Embryonic facial prominence (tissue), 1 donor: ENCODE data around the gene CHN1.

Source experiments
- DNase-seq: peaks from one replicate; pipeline ENCODE4 v3.0.0-alpha.2; 2016; ENCODE audit errors: extremely low spot score

The CHN1 gene

DNA sequence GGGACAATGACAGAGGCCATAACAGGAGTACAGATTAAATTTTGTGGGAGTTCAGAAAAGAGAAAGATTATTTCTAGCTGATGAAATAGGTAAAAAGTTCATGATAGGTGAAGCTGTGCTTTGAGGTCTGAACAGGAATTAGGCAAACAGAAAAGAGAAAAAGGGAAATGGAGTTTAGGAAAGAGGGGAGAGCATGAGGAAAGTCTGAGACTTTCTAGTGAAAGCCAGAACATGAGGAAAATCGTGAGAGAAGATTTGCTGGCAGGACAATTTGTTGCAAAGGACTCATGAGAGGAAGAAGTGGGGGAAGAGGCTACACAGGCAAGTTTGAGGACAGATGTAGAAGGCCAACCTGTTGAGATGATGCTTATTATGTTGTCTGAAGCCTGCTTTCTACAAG is 6.3 kb upstream of the CHN1 start:
- DNase-seq, result no peak

DNA sequence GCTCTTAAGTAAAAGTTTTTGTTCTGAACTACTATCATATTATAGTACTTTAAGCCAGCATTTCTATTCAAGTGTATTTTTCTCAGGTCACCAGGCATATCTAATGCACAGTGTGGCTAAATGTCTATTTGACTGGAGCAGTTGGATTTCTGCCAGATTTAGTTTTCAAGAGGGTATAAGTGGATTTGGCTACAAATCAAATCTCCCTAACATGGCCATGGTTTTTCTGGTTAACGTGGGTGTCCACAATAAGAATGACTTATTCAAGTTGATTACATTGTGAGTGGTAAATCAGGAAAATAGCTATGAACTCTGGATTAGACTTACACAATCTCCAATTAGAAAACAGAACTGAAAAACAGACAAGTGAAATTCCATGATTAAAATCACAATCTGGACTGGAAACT is 5.7 kb upstream of the CHN1 start:
- DNase-seq, result no peak

DNA sequence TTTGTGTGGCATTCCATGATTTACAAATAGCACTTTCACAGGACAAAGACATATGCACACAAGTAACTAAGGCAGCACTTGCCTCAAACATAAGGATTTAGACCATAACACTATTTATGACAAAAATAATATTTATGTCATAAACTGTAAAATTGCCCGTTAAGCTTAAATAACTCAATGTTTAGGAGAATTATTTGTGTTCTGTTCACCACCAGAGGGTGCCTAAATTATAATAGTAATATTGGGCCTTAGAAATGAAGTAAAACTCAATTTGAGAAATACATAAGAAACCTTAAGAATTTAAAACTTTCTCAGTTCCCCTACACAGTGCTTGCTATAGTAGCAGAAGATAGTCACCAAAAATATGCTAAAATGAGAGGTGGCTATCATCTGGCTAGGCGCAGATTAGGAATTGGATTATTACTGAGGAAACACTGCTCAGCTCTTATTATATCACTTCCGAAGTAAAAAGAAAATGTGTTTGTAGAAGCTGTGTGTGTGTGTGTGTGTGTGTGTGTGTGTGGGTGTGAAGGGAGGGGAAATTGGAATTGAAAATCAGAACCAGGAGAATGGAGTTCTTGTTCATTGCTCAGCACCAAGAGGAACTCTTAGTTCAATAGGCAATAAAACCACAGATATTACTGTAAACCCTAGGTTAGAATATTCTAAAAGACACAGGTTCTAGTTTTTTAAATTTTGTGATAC is 4.9 kb upstream of the CHN1 start:
- DNase-seq, result no peak

DNA sequence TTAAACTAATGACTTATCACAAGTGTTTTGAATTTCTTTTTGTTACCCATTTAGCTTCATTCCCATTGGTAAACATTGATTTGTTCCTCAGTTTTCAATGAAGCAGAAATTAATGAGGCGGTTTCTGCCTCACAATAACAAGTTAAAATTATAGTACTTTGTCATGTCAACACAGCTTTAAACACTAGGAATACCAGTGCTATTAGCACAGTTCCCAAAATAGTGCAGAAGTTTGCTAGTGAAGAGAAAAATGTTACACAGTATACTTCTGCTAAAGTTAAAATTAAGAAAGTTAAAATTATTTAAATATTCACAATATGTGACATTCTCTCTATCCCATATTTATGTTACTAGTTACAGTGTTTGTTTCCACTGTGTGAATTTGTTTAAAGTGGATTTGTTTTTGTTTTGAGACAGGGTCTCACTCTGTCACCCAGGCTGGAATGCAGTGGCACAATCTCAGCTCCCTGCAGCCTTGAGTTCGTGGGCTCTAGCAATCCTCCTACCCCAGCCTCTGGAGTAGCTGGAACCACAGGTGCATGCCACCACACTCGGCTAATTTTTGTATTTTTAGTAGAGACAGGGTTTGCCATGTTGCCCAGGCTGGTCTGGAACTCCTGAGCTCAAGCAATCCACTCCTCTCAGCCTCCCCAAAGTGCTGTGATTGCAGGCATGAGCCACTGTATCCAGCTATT is 3.8 kb upstream of the CHN1 start:
- no peak for DNase-seq

DNA sequence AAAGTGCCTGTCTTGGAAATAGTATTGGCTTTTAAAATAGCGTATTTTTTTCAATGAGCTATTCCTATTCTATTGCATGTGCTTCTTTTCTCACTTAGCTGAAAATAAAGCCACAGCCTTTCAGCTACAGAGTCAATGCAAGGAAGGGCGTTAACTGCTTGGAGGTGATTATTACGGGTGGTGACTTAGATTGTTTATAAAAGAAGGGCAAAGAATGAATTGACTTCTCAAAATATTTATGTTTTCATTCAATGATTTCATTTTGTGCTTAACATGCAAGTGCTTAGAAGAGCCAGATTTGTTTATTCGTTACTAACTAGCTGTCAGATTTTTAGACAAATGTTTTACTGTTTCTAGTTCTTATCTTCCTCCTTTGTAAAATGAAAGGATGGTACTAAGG is 2.8 kb upstream of the CHN1 start:
- no peak for DNase-seq

DNA sequence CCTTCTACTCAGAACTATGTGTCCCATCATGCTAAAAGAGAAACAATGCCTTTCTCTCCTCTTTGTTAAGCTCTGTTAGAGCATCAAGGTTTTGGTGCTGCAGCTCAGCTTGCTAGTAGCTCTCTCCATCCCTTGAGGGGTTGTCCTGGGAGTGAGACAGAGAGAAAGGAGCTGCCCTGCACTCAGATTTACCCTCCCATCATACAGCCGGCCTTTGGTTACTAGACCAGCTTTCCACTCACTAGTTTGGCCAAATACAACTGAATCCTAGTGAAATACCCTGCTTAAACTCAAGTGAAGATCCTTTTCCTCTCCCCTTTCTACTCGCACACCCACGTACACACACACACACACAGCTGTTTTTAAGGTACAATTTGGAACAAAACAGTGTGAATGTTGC is 2.3 kb upstream of the CHN1 start:
- DNase-seq, result no peak

DNA sequence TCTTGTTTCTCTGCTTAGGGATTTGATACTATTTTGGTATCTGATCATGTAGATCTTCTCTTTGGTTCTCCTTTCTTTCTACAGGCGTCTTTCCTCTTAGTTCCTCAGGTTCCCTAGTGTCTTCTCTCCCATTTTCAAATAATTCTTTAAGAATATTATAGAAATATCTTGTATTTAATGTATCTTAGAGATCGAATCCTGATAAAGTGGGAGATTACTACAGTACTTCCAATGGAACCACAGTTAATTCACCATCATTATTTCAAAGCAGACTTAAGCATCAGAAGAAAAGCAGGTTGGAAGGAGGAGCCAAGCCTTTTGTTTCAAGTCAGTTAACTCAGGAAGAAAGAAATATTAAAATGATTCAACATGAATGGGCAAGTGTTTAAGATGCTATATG is 1.1 kb upstream of the CHN1 start:
- DNase-seq, result no peak

DNA sequence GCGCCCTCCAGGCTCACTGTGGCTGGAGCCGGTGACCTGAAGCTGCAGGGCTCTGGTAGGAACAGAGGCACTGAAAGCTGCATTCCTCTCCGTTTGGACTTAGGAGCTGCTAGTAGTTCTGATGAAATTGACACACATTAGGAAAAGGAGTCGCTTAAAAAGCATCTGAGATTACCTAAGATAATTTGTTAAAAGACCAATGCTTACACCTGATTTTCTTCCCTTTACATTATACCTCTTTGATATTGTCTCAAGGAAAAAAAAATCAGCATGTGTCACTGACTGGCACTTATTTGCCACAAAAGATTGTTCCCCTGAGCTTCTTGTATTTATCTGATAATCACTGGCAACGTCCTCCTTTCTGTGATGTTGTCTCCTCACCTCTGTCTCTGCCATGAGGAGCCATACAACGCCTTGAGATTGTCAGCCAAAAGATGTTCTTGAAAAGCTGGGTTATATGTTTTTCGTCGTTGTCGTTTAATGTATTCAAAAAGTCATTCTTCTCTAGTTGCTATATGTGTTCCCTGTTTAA is 618 bp upstream of the CHN1 start:
- no peak for DNase-seq

DNA sequence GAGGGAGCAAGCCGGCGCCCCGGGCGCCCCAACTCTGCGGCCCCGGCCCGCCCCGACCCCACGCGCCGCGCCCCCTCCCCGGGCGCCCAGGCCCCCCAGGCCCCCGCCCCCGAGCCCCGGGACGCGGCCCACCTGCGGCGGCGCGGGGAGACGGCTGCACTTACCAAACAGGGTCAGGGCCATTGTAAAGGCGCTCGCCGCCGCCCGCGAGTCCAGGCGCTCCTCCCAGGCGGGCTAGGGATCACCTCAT is 526 bp downstream of the CHN1 start:
- DNase-seq, result no peak

DNA sequence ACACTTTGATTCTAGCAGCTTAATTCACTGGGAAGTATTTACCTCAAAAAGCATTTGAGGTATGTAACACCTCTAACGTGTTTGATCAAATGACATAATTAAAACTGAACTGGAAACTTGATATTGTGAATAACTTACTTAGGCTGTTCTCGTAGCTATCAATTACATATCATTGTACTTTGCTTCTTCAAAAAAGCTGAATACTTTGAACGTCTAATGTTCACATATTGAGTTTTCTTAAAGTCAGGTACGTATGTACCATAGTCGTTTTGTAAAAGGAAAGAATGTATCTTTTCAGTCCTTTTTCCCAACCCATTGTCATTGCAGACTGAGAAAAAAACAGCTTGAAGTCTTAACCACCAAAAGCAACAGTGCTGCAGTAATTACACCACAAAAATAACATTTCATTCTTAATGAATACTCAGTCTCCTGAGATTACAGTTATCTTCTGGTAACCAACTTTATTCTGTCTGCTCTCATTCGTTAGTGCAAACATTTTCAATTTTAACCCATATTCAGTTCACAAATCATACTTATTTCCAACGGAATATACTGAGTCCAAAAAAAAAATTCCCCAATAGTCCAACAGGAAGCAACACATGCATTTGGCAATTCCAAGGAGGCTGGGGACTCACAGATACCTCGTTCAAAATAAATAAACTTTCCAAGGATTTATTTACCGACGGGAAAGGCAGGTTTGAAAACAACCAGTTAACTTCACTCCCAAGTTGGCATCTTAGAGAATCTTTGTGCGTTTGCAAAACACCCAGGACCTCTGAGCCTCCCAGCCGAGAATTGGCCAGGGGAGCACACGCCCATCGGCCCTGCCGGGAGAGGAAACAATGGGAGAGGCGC is 1.1 kb downstream of the CHN1 start:
- DNase-seq, result no peak

DNA sequence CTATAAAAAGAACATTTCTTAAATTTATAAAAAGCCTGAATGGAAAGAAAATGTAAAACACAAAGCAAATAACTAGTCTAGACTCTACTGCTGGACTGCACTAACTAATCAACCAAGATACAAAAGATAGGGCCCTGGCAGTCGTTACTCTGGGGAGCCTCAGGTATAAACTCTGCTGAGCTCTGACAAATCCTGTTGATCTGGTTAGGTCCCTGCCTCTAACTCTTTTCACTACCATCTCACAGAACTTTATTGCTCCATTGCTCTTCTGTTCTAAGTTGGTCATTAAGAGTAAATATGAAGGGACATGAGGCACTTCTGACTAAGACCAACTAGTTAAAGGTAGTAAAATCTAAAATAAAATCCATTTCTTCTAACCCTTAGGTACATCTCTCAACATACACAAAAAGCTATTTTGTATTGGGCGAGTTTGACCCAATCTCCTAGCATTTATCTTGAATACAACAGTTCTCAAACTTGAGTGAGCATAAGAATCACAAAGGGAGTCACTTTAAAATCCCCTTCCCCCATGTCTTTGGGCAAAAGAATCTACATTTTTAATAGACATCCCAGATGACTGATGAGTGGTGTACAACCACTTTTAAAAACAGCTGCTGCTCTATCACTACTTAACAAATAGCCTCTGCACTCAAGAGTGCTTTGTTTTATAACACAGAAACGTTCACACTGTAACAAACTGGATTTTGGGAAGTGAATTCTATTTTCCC is 2.5 kb downstream of the CHN1 start:
- no peak for DNase-seq

DNA sequence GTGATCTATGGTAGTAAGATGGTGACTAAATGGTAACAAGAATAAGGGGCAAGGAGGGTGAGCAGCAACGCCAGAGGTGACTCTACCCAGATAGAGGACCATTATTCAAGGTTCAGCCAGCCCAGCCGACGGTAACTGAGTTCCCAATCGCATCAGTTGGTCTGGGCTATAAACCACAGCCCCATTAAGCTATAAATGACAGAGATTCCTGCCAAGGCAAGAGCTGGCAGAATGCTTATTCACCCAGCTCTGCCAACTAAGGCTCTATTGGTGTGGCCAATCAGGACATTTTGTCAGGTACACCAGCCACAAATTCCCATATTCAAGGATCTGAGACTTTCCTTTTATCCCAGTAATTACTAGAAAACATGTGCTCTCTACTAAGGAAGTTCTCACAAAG is 3.6 kb downstream of the CHN1 start:
- no peak for DNase-seq

DNA sequence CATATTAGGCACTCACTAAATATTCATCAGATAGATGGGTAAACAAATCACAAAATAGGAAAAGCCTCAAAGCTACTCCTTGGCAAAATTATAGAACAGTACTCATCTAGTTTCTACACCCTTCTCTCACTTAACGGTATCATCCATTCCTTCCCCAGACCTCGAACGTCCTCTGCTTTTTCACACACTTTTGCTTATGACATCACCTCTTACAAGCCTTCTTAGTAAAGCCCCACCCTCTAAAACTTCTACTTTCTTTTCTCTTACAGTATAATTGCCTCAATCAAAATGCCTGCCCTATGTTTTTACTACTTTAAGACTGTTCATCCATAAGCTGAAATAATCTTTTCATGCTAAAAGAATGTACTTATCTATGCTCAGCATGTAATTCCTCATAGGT is 8.1 kb downstream of the CHN1 start:
- DNase-seq, result no peak

DNA sequence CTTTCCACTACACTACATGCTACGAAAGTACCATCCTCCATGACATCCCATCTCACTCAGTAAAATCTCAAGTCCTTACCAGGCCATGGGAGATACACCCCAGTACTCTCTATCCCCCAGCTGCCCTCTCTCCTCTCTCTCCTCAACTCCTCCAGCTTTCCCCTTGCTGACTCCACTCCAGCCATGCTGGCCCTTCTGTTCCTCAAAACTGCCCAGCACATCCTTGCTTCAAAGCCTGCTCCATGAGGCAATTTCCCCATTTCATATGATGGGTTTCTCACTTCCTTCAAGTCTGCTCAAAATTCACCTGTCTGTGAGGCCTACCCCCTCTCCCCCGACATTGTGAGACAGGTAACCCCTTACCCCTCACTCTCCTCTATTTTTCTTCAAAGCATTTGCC is 8.6 kb downstream of the CHN1 start:
- no peak for DNase-seq

DNA sequence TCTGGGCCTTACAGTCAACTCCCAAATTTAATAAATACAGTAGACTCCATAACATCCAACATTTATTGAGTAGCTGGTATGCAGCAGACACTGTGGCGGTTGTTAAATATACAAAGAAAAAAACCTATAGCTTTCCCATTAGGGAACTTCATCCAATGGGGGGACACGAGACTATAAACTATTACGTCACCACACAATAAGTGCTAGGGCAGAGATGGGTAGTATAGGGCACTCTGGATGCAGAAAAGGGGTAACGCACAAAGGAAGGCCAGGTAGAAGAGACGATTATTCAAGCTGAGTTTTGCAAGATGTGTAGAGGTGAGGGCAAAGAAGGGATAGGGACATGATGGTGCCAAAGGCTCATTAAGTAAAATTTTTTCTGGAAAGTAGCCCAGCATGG is 10.8 kb downstream of the CHN1 start:
- DNase-seq, result no peak

DNA sequence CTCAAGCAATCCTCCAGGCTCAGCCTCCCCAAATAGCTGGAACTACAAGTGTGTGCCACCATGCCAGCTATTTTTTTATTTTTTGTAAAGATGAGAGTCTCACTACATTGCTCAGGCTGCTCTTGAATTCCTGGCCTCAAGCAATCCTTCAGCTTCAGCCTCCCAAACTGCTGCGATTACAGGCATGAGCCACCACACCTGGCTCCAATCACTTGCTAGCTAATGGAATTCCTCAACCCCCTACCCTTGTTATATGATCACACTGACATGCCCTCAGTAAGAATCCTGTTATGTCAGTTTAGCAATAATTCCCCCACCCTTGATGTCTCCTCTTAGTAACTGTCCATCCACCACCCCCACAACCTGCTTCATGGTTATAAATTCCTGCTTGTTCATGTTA is 12.3 kb downstream of the CHN1 start:
- no peak for DNase-seq

DNA sequence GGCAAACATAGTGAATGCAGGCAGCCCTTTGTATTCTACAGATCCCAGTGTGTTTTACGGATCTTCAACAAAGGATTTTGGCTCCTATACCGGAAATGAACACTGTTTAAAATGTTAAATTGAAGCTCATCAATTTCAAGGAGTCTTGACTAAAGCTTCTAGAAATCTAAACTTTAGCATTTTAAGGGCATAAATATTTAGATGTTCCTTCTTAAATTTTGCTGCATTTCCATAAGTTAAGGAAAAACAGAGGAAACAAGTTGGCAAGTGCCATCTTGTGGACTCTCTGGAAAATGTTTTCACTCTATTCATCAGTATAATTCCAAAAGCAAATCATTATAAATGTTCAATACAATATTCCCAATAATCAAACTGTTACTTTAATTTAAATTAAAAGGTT is 19.6 kb downstream of the CHN1 start:
- no peak for DNase-seq

DNA sequence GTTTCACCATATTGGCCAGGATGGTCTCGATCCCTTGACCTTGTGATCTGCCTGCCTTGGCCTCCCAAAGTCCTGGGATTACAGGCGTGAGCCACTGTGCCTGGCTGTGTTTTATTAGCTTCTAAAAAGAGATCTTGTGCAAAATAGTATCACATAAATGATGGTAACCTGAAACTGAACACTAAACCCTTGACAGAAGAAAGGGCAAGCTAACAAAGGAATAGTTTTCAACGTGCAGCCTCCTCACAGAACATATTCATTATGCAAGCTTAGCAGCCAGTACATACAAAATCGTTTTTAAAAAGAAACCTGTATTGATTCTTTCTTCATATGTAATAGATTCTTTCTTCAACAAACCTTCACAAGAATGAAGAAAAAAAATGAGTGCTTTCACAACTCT is 20.6 kb downstream of the CHN1 start:
- DNase-seq, result no peak

DNA sequence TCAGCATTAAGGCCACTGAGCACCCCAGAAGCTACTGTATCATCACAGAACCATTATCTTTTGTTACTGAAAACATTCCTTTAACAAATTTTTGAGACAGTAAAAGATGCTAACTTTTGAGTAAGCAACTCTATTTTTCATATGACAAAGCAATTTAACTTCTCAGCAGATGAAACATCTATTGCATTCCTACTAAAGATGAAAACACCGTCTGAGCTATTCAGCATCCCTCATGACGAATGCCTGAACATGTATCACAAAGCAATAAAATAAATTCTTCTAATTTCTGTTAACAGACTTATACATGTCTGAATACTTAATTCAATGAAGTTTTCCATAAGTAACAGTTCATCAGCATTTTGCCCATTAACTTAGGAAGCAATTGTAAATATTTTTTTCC is 23.9 kb downstream of the CHN1 start:
- DNase-seq, result no peak

DNA sequence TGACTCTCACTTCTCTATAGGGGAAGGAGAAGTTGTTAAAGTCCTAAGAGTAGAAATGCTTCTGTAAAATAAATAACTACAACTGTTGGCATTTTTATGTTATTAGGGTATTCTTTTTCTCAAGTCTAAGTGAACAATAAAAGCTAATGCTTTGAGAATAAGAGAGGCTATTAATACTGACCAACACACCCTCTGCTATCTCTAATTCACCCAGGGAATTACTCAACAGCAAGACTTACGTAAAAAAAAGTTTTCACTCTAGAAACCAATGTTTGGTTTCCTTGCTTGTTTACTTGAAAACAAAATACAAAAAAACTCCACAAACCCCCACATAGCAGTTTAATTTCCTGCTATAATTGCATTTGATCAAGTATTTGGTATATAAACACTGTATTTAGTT is 25.2 kb downstream of the CHN1 start:
- no peak for DNase-seq

DNA sequence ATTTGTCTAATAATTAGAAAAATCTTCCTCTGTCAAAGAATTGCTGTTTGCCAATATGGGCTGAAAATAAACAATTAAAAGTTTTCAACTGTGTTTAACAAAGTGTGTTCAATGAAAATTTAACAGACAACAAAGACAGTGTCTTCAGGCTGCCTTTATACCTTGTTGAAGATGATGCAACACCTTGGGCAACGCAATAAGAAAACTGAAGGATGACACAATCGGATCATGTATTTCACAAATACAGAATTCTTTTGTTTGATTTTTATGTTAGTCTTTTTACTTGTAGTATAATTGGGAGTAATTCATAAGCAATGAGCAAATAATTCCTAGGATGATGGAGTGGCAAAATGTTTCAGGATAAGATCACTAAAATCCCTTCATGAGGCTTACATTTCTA is 27.8 kb downstream of the CHN1 start:
- DNase-seq, result no peak

DNA sequence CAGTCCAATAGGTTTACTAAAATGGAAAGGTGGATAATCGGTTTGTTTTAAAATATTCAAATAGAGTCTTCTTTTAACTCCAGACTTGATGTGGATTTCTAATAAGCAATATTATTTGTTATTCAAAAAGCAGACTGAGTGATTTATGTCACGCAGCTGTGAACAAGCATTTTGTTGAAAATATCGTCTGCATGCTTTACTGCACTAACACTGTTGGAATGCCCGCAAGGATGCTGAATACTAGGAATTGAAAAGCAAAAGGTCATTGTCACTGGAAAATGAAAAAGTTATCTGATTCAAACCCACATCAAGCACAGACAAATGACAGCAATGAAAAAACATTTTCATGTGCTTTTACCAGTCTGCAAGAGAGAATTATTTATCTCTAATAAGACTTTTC is 31.1 kb downstream of the CHN1 start:
- no peak for DNase-seq
